CD4-positive, alpha-beta T cell treated with Interleukin-15 for 4 hours (primary cell): ENCODE data around the gene NIFK.

Experiments
- DNase-seq: peaks from one replicate; pipeline ENCODE4 v3.0.0-alpha.2; 2020; ENCODE audit warnings: low spot score

Gene NIFK

DNA sequence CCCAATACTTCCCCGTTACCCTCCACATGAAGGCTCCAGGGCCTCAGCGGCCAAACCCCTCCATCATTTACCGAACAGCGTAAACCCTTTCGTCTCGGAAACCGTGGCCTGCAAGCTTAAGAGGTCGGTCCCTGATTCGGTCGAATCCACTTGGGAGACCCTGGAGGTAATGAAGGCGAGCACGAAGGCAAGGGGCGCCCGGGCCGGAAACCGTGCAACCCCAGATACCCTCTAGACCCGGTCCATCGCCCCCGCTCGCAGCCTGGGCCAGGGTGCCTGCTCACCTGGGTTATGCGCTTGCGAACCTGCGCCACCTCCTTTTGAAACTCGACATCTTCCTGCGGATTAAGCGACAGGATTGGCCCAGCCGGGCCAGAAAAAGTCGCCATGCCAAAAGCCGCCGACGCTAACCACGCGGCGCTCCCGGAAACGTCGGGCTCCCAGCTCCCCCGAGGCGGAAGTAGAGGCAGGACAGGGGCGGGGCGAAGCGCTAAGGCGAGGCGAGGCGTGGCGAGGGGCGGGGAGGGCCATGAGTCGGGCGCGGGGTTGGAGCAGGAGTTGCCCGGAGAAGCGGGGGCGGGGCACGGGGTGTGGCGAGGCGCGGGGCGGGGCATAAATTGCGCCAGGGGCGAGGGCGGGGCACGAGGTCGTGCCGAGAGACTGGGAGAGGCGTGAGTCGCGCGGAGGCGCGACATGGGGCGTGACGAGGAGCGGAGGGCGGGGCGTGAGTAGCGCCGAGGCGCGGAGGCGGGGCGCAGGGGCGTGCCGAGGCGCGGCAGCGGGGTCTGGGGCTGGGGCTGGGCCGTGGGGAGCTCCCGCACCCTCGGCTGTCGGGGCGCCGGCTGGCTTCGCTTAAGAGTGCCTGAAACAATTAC, at the start of gene NIFK:
Gene NIFK (minus strand): TSS at position 414 of the 875 bp plus-strand sequence. CDS start 25 bp downstream, at position 389.
- DNase-seq = peak; percentile 100

DNA sequence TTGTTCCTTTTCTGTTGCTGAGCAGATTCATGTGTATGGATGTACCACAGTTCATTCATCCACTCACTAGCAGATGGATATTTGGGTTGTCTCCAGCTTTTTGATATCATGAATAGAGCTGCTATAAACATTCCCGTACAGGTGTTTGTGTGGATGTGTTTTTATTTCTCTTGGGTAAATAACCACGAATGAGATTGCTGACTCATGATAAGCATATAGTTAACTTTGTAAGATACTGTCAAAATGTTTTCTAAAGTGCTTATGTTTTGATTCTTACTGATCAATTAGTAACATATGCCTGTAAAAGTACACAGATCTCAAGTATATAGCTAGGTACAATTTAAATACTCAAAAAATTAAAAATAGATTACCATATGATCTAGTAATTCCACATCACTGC, 46.5 kb upstream of the NIFK start:
- DNase-seq = no peak

DNA sequence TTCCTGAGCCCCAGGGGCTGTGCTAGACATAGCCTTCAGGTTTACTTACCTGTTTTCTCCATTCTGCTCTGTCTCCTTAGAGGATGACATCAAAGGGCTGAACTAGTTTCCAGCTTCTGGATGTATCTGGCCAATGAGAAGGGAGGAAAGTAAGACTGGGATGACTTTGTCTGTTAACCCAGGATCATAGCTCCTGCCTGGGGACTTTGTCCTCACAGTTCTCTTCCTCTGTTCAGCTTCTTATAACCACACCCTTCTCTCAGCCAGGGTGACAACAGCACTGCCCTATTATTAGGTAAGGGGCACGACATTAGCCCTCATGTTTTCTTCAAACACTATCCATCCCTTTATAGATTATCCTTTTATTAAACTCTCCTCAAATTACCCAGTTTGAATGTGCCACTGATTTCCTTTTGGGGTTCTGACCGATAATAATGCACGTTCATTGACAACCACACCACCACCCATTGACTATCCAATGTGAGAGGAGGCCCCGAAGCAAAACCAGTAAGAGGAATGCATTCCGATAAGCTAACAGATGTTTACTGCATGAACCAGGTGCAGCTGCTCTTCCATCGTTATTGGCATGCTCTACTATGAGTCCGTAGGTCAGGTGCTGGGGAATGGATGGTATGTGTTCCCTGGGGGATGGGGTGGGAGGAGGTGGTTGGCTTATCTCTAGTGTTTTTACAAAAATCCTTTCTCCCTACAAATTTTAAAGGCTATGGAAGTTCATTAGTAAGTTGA, 42.2 kb upstream of the NIFK start:
- DNase-seq = no peak

GRCh38 chr2:121777699-121778058, 41.0 kb upstream of the NIFK start:
- no peak for DNase-seq

GRCh38 chr2:121776885-121777698, 40.4 kb upstream of the NIFK start:
- no peak for DNase-seq

- no peak for DNase-seq
These were observed 39.7 kb upstream of the NIFK start for GRCh38 chr2:121776361-121776760.

GRCh38 chr2:121774235-121774634, 37.6 kb upstream of the NIFK start:
- no peak for DNase-seq

- no peak for DNase-seq
These were observed 35.5 kb upstream of the NIFK start for GRCh38 chr2:121771976-121772742.

DNA sequence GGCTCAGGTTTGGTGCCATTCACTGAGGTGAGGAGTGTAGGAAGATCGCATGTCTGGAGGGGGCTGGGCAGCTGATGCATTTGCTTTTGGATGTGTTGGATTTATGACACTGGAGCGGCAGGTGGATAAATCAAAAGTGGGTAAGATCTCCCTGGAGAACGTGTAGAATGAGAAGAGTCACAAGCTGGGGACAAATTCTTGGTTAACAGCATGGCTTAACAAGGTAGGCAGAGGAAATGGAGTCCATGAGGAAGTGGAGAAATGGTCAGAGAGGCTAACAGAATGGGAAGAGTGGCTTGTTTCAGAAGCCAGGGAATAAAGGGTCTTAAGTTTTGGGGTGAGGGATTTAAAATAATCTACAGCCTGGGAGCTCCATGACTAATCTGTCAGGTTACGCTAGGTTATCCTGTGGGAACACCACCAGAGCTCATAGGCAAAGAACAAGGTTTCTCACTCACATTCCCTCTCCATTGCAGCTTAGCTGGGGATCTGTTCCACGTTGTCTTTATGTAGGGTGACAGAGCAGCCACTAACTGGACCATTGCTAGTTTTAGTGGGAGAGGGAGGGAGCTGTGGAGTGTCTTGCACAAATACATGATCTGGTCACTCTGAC, 31.6 kb upstream of the NIFK start:
- DNase-seq = no peak

DNA sequence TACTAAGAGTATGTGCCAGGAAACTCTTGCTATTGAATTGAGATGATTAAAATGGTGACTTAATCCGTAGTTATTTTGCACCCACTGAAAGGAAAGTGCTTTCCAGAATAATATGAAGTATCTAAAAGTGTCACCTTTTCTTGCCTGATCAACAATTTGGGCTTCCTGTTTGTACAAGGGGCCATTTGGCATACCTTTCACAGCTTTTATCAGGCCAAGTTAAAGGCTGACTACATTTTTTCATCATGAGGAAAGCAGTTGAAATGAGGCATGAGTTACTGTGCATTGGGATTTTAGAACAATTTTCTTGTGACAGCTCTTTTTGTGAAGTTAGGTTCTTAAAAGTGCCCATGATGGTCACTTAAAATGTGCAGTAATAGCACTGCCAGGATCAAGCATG, 29.9 kb upstream of the NIFK start:
- no peak for DNase-seq

- no peak for DNase-seq
These were observed 28.1 kb upstream of the NIFK start for GRCh38 chr2:121764681-121765228.

GRCh38 chr2:121755237-121756111, 18.8 kb upstream of the NIFK start, which contains the start of gene TSN:
Gene TSN (plus strand): TSS chr2:121755651. CDS start chr2:121755780, 129 bp downstream.
- peak; percentile 97 for DNase-seq

DNA sequence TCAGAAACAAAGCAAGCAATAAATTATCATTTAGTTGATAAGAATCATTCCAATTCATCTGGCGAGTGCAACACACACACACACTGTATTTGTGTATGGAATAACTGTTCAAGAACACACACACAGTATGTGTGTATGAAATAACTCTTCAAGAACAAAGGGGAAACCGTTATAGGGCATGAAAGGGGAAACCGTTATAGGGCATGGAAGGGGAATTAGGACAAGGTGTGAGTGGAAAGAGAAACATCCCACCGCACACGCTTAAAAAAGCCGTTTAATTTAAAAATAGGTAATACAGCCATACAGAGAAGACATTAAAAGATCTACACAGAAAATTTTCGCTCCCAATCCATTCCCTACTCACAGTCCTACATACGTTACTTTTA, 18.2 kb upstream of the NIFK start:
- DNase-seq = no peak

- no peak for DNase-seq
These were observed 11.5 kb upstream of the NIFK start for GRCh38 chr2:121748202-121748601.

GRCh38 chr2:121746071-121746578, 9.4 kb upstream of the NIFK start:
- DNase-seq = peak; percentile 11

GRCh38 chr2:121741450-121741849, 4.8 kb upstream of the NIFK start:
- no peak for DNase-seq

GRCh38 chr2:121740973-121741372, 4.3 kb upstream of the NIFK start:
- DNase-seq = no peak

DNA sequence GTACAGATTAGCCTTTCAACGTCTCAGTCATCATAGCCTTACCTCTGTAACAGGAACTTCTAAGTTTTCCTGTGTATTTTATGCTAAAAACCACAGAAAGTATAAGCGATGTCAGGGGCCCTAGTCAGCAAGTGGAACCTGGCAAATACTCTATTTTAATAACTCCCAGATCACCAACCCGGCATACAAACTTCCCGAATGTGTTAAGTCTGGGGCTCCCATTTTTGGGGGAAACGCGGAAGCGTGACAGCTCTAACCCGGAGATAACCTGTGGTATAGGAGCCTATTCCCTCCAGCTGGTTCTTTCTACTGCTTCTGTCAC, 574 bp downstream of the NIFK start:
- peak; percentile 22 for DNase-seq

GRCh38 chr2:121735518-121736074, 1.1 kb downstream of the NIFK start:
- DNase-seq = peak; percentile 17
